H9 (cell line): ENCODE measurements around the gene SLC4A3. TPM values are rescaled to one million over a fixed set of nuclear protein-coding genes. Genes with fewer than 3 reads are reported as not detected.

Experiments used
- DNase-seq: peaks from one replicate; pipeline ENCODE4 v3.0.0-alpha.2; 2017
- H2AFZ ChIP-seq: one replicate; pipeline ENCODE4 v1.6.1; 2013; ENCODE audit warnings: mild to moderate bottlenecking, low read length, control low read depth, moderate library complexity
- H2AK5ac ChIP-seq: 2 replicates; pipeline ENCODE4 v1.6.1; 2013; ENCODE audit warnings: low read length, control low read depth, mixed read lengths; ENCODE audit not compliant: insufficient read length
- H2BK120ac ChIP-seq: one replicate; pipeline ENCODE4 v1.6.1; 2013; ENCODE audit warnings: low read depth, mild to moderate bottlenecking, low read length, control low read depth, inconsistent platforms; ENCODE audit not compliant: poor library complexity, severe bottlenecking
- H2BK12ac ChIP-seq: 2 replicates; pipeline ENCODE4 v1.6.1; 2013; ENCODE audit warnings: low read length, control low read depth, mixed read lengths, low read depth; ENCODE audit not compliant: insufficient read length
- H2BK15ac ChIP-seq: 2 replicates; pipeline ENCODE4 v1.6.1; 2013; ENCODE audit warnings: low read depth, low read length, control low read depth
- H2BK20ac ChIP-seq: one replicate; pipeline ENCODE4 v1.6.1; 2013; ENCODE audit warnings: low read depth, mild to moderate bottlenecking, low read length, control low read depth, inconsistent platforms; ENCODE audit not compliant: poor library complexity, severe bottlenecking
- H2BK5ac ChIP-seq: 2 replicates; pipeline ENCODE4 v1.6.1; 2013; ENCODE audit warnings: low read length, control low read depth, mixed read lengths; ENCODE audit not compliant: insufficient read length
- H3K14ac ChIP-seq: 2 replicates; pipeline ENCODE4 v1.6.1; 2013; ENCODE audit warnings: low read length, control low read depth; ENCODE audit not compliant: insufficient read depth
- H3K18ac ChIP-seq: 2 replicates; pipeline ENCODE4 v1.6.1; 2013; ENCODE audit warnings: low read depth, mild to moderate bottlenecking, mixed read lengths, low read length, control low read depth; ENCODE audit not compliant: insufficient read length
- H3K23ac ChIP-seq: 2 replicates; pipeline ENCODE4 v1.6.1; 2013; ENCODE audit warnings: low read length, control low read depth, mixed read lengths, low read depth; ENCODE audit not compliant: insufficient read length
- H3K23me2 ChIP-seq: 2 replicates; pipeline ENCODE4 v1.6.1; 2013; ENCODE audit warnings: low read depth, mild to moderate bottlenecking, mixed read lengths, low read length, control low read depth; ENCODE audit not compliant: insufficient read length, poor library complexity, severe bottlenecking
- H3K27ac ChIP-seq: 2 replicates; pipeline ENCODE4 v1.5.1; 2013; ENCODE audit warnings: low read length, control low read depth, mixed read lengths, low read depth; ENCODE audit not compliant: insufficient read length
- H3K27me3 ChIP-seq: 2 replicates; pipeline ENCODE4 v1.6.1; 2013; ENCODE audit warnings: low read length, control low read depth, inconsistent platforms; ENCODE audit not compliant: insufficient read depth
- H3K4ac ChIP-seq: 2 replicates; pipeline ENCODE4 v1.6.1; 2013; ENCODE audit warnings: low read depth, mild to moderate bottlenecking, control low read depth, inconsistent platforms, low read length, moderate library complexity
- H3K4me1 ChIP-seq: 2 replicates; pipeline ENCODE4 v1.6.1; 2013; ENCODE audit warnings: low read length, control low read depth, inconsistent platforms; ENCODE audit not compliant: insufficient read depth
- H3K4me2 ChIP-seq: 2 replicates; pipeline ENCODE4 v1.6.1; 2013; ENCODE audit warnings: low read length, control low read depth, mixed read lengths; ENCODE audit not compliant: insufficient read length, insufficient read depth
- H3K56ac ChIP-seq: 2 replicates; pipeline ENCODE4 v1.6.1; 2013; ENCODE audit warnings: low read depth, mild to moderate bottlenecking, mixed read lengths, low read length, control low read depth; ENCODE audit not compliant: insufficient read length
- H3K79me1 ChIP-seq: 2 replicates; pipeline ENCODE4 v1.6.1; 2013; ENCODE audit warnings: low read depth, mild to moderate bottlenecking, moderate library complexity, low read length, control low read depth, inconsistent platforms; ENCODE audit not compliant: insufficient read depth, poor library complexity, severe bottlenecking
- H3K79me2 ChIP-seq: 2 replicates; pipeline ENCODE4 v1.6.1; 2013; ENCODE audit warnings: low read length, control low read depth, inconsistent platforms; ENCODE audit not compliant: insufficient read depth
- H3K9ac ChIP-seq: 2 replicates; pipeline ENCODE4 v1.6.1; 2013; ENCODE audit warnings: low read length, control low read depth, mixed read lengths; ENCODE audit not compliant: insufficient read length; ENCODE audit errors: extremely low read depth
- H3K9me3 ChIP-seq: one replicate; pipeline ENCODE4 v1.6.1; 2013; ENCODE audit warnings: low read depth, low read length, inconsistent platforms; ENCODE audit not compliant: control insufficient read depth
- H3T11ph ChIP-seq: one replicate; pipeline ENCODE4 v1.6.1; 2013; ENCODE audit warnings: mild to moderate bottlenecking, low read length, control low read depth, inconsistent platforms
- H4K20me1 ChIP-seq: one replicate; pipeline ENCODE4 v1.6.1; 2013; ENCODE audit not compliant: control insufficient read depth, insufficient read length, insufficient read depth
- H4K5ac ChIP-seq: 2 replicates; pipeline ENCODE4 v1.6.1; 2013; ENCODE audit warnings: low read depth, mild to moderate bottlenecking, mixed read lengths, low read length, control low read depth; ENCODE audit not compliant: insufficient read length
- H4K8ac ChIP-seq: replicated peaks from 2 replicates; pipeline ENCODE4 v1.6.1; 2013; ENCODE audit warnings: low read length, control low read depth, mixed read lengths, low read depth; ENCODE audit not compliant: insufficient read length
- H4K91ac ChIP-seq: 2 replicates; pipeline ENCODE4 v1.6.1; 2013; ENCODE audit warnings: low read depth, mild to moderate bottlenecking, moderate library complexity, mixed read lengths, low read length, control low read depth; ENCODE audit not compliant: insufficient read length
- H3K27ac Mint-ChIP-seq, 3 experiments: 2 replicates in 2 of 3; 3 replicates in 1 of 3; pipeline ENCODE4 v1.8.0; 2020 to 2021; ENCODE audit warnings: mixed read lengths in 3 of 3, mild to moderate bottlenecking in 1 of 3, moderate library complexity in 1 of 3
- H3K27me3 Mint-ChIP-seq: 2 replicates; pipeline ENCODE4 v1.8.0; 2021; ENCODE audit warnings: low read depth, mild to moderate bottlenecking, moderate library complexity, mixed read lengths
- H3K36me3 Mint-ChIP-seq, 3 experiments: 2 replicates in 2 of 3; 3 replicates in 1 of 3; pipeline ENCODE4 v1.8.0; 2020 to 2021; ENCODE audit warnings: low read depth in 3 of 3, mixed read lengths in 3 of 3; ENCODE audit not compliant: insufficient read depth in 1 of 3
- H3K4me1 Mint-ChIP-seq, 2 experiments: 2 replicates each; pipeline ENCODE4 v1.8.0; 2020; ENCODE audit warnings: mixed read lengths in 2 of 2
- H3K4me3 Mint-ChIP-seq, 2 experiments: 2 replicates in 1 of 2; 3 replicates in 1 of 2; pipeline ENCODE4 v1.8.0; 2020 to 2021; ENCODE audit warnings: mild to moderate bottlenecking in 2 of 2, mixed read lengths in 2 of 2, moderate library complexity in 1 of 2
- H3K9me3 Mint-ChIP-seq, 2 experiments: 2 replicates in 1 of 2; 3 replicates in 1 of 2; pipeline ENCODE4 v1.8.0; 2020; ENCODE audit warnings: mild to moderate bottlenecking in 2 of 2, mixed read lengths in 2 of 2, moderate library complexity in 1 of 2
- WGBS: extraction: QIAGEN DNeasy Blood & Tissue Kit; methylation state at CpG from one replicate; pipeline ENCODE4 v1.1.7; 2013; ENCODE audit warnings: missing lambda C conversion rate, low lambda C conversion rate, mixed read lengths; ENCODE audit not compliant: insufficient read length; ENCODE audit errors: extremely low coverage; 5-methylcytosine and 5-hydroxymethylcytosine counted together
- long read RNA-seq: library from polyadenylated mRNA; unstranded; transcript quantifications from one replicate; pipeline ENCODE4 v2.0.0, GENCODE V29; 2020
- total RNA-seq: library from RNA; stranded (reverse); gene quantifications from 2 replicates; pipeline ENCODE4 v1.2.1, GENCODE V29; 2021
- TF ChIP-seq, protein P1 (sequence below): fragments of 200-600 bp; sonication (generic); conservative IDR thresholded peaks from 3 replicates; pipeline ENCODE4 v1.8.0; 2021; ENCODE audit warnings: antibody characterized with exemption, mild to moderate bottlenecking

Gene SLC4A3, protein sequence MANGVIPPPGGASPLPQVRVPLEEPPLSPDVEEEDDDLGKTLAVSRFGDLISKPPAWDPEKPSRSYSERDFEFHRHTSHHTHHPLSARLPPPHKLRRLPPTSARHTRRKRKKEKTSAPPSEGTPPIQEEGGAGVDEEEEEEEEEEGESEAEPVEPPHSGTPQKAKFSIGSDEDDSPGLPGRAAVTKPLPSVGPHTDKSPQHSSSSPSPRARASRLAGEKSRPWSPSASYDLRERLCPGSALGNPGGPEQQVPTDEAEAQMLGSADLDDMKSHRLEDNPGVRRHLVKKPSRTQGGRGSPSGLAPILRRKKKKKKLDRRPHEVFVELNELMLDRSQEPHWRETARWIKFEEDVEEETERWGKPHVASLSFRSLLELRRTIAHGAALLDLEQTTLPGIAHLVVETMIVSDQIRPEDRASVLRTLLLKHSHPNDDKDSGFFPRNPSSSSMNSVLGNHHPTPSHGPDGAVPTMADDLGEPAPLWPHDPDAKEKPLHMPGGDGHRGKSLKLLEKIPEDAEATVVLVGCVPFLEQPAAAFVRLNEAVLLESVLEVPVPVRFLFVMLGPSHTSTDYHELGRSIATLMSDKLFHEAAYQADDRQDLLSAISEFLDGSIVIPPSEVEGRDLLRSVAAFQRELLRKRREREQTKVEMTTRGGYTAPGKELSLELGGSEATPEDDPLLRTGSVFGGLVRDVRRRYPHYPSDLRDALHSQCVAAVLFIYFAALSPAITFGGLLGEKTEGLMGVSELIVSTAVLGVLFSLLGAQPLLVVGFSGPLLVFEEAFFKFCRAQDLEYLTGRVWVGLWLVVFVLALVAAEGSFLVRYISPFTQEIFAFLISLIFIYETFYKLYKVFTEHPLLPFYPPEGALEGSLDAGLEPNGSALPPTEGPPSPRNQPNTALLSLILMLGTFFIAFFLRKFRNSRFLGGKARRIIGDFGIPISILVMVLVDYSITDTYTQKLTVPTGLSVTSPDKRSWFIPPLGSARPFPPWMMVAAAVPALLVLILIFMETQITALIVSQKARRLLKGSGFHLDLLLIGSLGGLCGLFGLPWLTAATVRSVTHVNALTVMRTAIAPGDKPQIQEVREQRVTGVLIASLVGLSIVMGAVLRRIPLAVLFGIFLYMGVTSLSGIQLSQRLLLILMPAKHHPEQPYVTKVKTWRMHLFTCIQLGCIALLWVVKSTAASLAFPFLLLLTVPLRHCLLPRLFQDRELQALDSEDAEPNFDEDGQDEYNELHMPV
- 10.7 and 11.1 TPM in 2 replicates for total RNA-seq
- long read RNA-seq, full-length matches to known transcripts, result 3 of 17 reads
- long read RNA-seq, partial matches to known transcripts, result 7 of 17 reads
- long read RNA-seq, other reads (novel, unspliced or antisense), result 7 of 17 reads

DNA sequence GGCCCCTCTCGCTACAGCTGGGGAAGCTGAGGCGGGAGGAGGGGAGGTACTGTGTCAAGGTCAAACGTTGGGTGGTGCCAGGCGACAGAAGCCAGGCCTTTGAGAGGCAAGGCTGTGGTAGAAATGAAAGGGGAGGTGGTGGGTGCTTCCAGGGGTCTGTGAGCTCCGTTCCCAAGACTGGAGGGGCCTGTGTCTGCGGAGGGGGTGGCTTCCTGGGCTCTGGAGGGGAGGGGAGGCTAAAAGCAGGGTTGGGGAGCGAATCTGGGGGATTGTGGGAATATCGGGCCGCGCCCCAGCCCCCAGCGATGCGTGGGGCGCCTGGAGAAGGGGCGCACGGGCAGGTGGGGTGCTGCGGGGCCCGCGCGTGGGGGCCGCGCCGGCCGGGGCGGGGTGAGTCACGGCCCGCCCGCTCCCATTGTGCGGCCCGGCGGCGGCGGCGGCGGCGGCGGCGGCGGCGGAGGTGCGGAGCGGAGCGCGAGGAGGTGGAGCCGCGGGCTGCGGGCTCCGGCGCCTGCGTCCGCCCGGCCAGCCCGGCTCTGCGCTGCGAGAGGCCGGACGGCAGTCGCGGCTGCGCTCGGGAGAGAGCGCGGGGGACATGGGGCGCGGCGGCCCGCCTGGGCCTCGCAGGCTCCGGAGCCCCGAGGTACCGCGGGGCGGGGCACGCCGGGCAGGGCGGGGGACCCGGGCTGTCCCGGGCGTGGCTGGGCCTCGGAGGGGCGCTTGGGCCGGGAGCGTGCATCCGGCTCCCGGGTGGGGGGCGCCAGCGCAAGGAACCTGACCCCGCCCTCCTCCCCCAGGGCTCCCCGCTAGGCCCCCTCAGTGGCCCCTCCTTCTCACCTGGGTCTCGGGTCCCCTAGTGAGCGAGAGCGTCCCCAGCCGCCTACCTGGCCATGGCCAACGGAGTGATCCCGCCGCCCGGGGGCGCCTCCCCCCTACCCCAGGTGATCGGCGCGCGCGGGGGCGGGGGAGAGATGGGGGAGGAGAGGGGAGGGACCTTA, at the start of gene SLC4A3:
SLC4A3 (plus strand) TSS at position 528 of the 998 bp plus-strand sequence; CDS start at position 891, 363 bp downstream.
- Histone ChIP-seq H3K18ac (no peak within 1 kb of the TSS), H3K9ac (no peak within 1 kb of the TSS), H3K4ac (no peak within 1 kb of the TSS), H3K4me2 (peak within 1 kb of the TSS; percentile 35), H4K91ac (no peak within 1 kb of the TSS), H3K23ac (no peak within 1 kb of the TSS), H2BK120ac (no peak within 1 kb of the TSS), H2AFZ (no peak within 1 kb of the TSS), H3T11ph (no peak within 1 kb of the TSS), H4K20me1 (no peaks in the 10 kb centered on the region), H4K8ac (no peak within 1 kb of the TSS), H2BK20ac (no peak within 1 kb of the TSS), H3K14ac (peak within 1 kb of the TSS; percentile 44; the same call in 1 of the 2 replicates), H3K27ac (no peak within 1 kb of the TSS), H3K23me2 (no peaks in the 10 kb centered on the region), H3K79me1 (no peaks in the 10 kb centered on the region), H3K79me2 (no peaks in the 10 kb centered on the region), H2BK12ac (no peak within 1 kb of the TSS), H4K5ac (no peak within 1 kb of the TSS), H3K27me3 (no peaks in the 10 kb centered on the region), H3K9me3 (no peaks in the 10 kb centered on the region), H3K4me1 (0 out of 2 replicates have a peak, but pooled peaks cover 3% of the 10 kb centered on the region), H2BK15ac (no peak within 1 kb of the TSS), H2BK5ac (no peak within 1 kb of the TSS), H2AK5ac (no peak within 1 kb of the TSS), H3K56ac (no peak within 1 kb of the TSS)
- WGBS, result no CpG with 5 or more reads among the region's 103 CpGs
- peak within 1 kb of the TSS; percentile 76 to 87 for H3K4me3 Mint-ChIP-seq
- H3K27ac Mint-ChIP-seq, result peak within 1 kb of the TSS in 1 of 3 experiments; percentile 95; a peak in 1 of 7 replicates
- H3K4me1 Mint-ChIP-seq, result peaks cover 6 to 17% of the 10 kb centered on the region in 2 experiments
- TF ChIP-seq, protein P1, sequence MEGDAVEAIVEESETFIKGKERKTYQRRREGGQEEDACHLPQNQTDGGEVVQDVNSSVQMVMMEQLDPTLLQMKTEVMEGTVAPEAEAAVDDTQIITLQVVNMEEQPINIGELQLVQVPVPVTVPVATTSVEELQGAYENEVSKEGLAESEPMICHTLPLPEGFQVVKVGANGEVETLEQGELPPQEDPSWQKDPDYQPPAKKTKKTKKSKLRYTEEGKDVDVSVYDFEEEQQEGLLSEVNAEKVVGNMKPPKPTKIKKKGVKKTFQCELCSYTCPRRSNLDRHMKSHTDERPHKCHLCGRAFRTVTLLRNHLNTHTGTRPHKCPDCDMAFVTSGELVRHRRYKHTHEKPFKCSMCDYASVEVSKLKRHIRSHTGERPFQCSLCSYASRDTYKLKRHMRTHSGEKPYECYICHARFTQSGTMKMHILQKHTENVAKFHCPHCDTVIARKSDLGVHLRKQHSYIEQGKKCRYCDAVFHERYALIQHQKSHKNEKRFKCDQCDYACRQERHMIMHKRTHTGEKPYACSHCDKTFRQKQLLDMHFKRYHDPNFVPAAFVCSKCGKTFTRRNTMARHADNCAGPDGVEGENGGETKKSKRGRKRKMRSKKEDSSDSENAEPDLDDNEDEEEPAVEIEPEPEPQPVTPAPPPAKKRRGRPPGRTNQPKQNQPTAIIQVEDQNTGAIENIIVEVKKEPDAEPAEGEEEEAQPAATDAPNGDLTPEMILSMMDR, result peak; percentile 33; the same call in 2 of the 3 replicates
- H3K9me3 Mint-ChIP-seq, result no peaks in the 10 kb centered on the region; a peak in 1 of 5 replicates
- DNase-seq, result no peak
- peaks cover 21% of the 10 kb centered on the region for H3K27me3 Mint-ChIP-seq
- peaks cover 0 to 5% (median 0%) of the 10 kb centered on the region in 3 experiments; a peak in 4 of 7 replicates for H3K36me3 Mint-ChIP-seq
